Renal pelvis (tissue), 4 donors: ENCODE data around the gene TMEM174. TPM values are rescaled to one million over a fixed set of nuclear protein-coding genes. Genes with fewer than 3 reads are reported as not detected.
"Not testable (repeated sequence)": the region's sequence is repeated elsewhere in the genome, so short reads cannot be mapped to it uniquely, and the experiment has no call there.

Experiments used
- DNase-seq: peaks from one replicate; pipeline ENCODE4 v3.0.0-alpha.2; 2013
- polyA plus RNA-seq, 3 donors: library from polyadenylated mRNA; unstranded; fragments of 120-200 nt; gene quantifications; one replicate each; pipeline ENCODE4 v1.2.1, GENCODE V29; 2013; ENCODE audit not compliant: insufficient read length in 3 of 3

Gene TMEM174
- polyA plus RNA-seq, 3 donors, result 15.7 to 27.2 (median 22.4) TPM

GRCh38 chr5:73218552-73219171 lies 45.7 kb downstream of the TMEM174 start:
- DNase-seq, result no peak

DNA sequence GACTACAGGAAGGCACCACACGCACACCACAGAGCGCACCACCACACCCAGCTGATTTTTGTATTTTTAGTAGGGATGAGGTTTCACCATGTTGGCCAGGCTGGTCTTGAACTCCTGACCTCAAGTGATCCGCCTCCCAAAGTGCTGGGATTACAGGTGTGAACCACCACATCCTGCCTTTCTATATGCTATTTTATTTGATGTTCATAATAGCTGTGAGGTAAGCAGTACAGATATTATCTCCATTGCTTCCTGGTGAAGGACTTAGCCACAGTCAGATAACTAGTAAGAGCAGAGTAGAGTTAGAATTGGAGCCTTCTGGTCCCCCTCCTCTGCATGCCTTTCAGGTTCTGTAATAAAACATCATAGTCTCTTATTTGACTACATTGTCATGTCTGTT lies 46.3 kb downstream of the TMEM174 start:
- DNase-seq, result not testable (repeated sequence)

DNA sequence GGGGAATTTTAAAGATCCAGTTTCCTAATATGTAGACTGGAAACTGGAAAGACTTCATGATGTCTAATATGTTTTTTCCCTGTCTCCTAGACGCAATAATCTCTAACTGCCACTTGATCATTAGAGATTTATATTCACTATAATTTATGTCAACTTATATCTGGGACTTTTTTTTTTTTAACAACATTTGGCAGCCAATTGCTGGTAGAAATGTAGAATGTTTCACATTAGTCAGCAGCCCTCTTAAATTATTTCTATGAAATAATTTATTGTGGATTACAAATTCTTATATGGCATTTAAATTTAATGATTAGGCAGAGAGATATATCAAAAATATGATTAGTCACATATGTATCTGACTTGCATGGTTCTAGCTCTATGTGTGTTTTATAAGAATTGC lies 48.2 kb downstream of the TMEM174 start:
- no peak for DNase-seq

GRCh38 chr5:73221726-73222125 lies 48.7 kb downstream of the TMEM174 start:
- DNase-seq, result no peak

DNA sequence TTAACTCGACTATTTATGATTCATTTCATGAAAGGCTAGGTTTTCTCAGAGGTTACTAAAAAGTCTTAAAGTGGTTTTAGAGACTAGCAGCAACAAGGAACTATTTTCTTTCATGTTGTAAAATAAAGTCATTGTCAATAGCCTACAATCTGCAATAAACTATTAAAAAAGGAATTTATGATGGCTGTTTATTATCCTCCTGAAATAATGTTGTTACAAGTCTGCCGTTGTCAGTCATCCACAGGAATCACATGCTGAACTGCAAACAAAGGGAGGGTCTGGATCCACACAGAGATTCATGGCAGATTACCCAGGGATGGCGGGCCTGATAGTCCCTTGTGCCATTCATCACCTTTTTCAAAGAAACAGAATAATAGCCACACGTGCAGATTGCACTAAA lies 49.2 kb downstream of the TMEM174 start:
- DNase-seq, result no peak

Other genes with a start within 250 kb of the TMEM174 start
- gene FCHO2, start 217.2 kb upstream of the TMEM174 start, polyA plus RNA-seq, result 10 to 100 TPM; 23.7 to 37.2 (median 35.2) TPM
- 1 to 10 TPM; 5.2 to 7.8 (median 7.2) TPM for gene TMEM171, start 52.6 kb upstream of the TMEM174 start, polyA plus RNA-seq